ENCODE measurements around the gene WDR18.

The WDR18 gene

GRCh38 chr19:958967-959855, 24.9 kb upstream of the WDR18 start:
- peaks cover 10% of the 10 kb centered on the region; the same call in 1 of the 2 replicates for H3K79me2 ChIP-seq (ENCODE audit: insufficient read depth, low read length)

GRCh38 chr19:960020-960419, 24.1 kb upstream of the WDR18 start:
- Histone ChIP-seq H3K4me1 (ENCODE audit: insufficient read depth, low read length, poor library complexity, severe bottlenecking) (no peaks in the 10 kb centered on the region), H3K9ac (ENCODE audit: low read depth, low read length, poor library complexity, severe bottlenecking) (no peak overlapping the region), H3F3A (ENCODE audit: low read depth) (no peaks in the 10 kb centered on the region), H4K20me1 (ENCODE audit: insufficient read depth, low read length, poor library complexity, severe bottlenecking) (no peaks in the 10 kb centered on the region), H3K79me2 (ENCODE audit: insufficient read depth, low read length) (peaks cover 5% of the 10 kb centered on the region; the same call in 1 of the 2 replicates), H3K4me2 (ENCODE audit: low read depth, low read length, poor library complexity, severe bottlenecking) (no peak overlapping the region), H3K36me3 (ENCODE audit: insufficient read depth, low read length) (peaks cover 24% of the 10 kb centered on the region; the same call in 1 of the 2 replicates), H3K27me3 (ENCODE audit: insufficient read depth, low read length, poor library complexity, severe bottlenecking) (no peaks in the 10 kb centered on the region), H2AFZ (ENCODE audit: low read length) (no peak overlapping the region), H3K4me3 (ENCODE audit: low read length, poor library complexity, severe bottlenecking) (no peak overlapping the region), H3K9me2 (replicated peaks; ENCODE audit: low read depth, low read length) (no peaks in the 10 kb centered on the region), H3K9me3 (ENCODE audit: insufficient read depth, low read depth, low read length) (no peaks in the 10 kb centered on the region)
- TF ChIP-seq CTCF (conservative IDR thresholded peaks at IDR 0.05; ENCODE audit: low read length) = no peak
- TF ChIP-seq EZH2phosphoT487 (IDR thresholded peaks at IDR 0.05; ENCODE audit: borderline replicate concordance) = no peak

More at GRCh38 chr19:958967-959855, 24.9 kb upstream of the WDR18 start:
- H3K4me1 ChIP-seq (ENCODE audit: insufficient read depth, low read length, poor library complexity, severe bottlenecking) = no peaks in the 10 kb centered on the region
- H3K27me3 ChIP-seq (ENCODE audit: insufficient read depth, low read length, poor library complexity, severe bottlenecking) = no peaks in the 10 kb centered on the region
- no peaks in the 10 kb centered on the region for H3K9me3 ChIP-seq (ENCODE audit: insufficient read depth, low read depth, low read length)
- H4K20me1 ChIP-seq (ENCODE audit: insufficient read depth, low read length, poor library complexity, severe bottlenecking) = no peaks in the 10 kb centered on the region
- H3K4me2 ChIP-seq (ENCODE audit: low read depth, low read length, poor library complexity, severe bottlenecking) = no peak overlapping the region
- no peak for TF ChIP-seq EZH2phosphoT487 (IDR thresholded peaks at IDR 0.05; ENCODE audit: borderline replicate concordance)
- no peak for TF ChIP-seq CTCF (conservative IDR thresholded peaks at IDR 0.05; ENCODE audit: low read length)
- no peaks in the 10 kb centered on the region for H3K9me2 ChIP-seq (replicated peaks; ENCODE audit: low read depth, low read length)
- no peak overlapping the region for H3K4me3 ChIP-seq (ENCODE audit: low read length, poor library complexity, severe bottlenecking)
- H3K36me3 ChIP-seq (ENCODE audit: insufficient read depth, low read length) = peaks cover 16% of the 10 kb centered on the region; the same call in 1 of the 2 replicates
- H3K9ac ChIP-seq (ENCODE audit: low read depth, low read length, poor library complexity, severe bottlenecking) = no peak overlapping the region
- H2AFZ ChIP-seq (ENCODE audit: low read length) = no peak overlapping the region
- no peaks in the 10 kb centered on the region for H3F3A ChIP-seq (ENCODE audit: low read depth)

GRCh38 chr19:960601-960938, 23.6 kb upstream of the WDR18 start:
- no peak overlapping the region for H3K4me3 ChIP-seq (ENCODE audit: low read length, poor library complexity, severe bottlenecking)
- H3K79me2 ChIP-seq (ENCODE audit: insufficient read depth, low read length) = no peaks in the 10 kb centered on the region
- H3K4me2 ChIP-seq (ENCODE audit: low read depth, low read length, poor library complexity, severe bottlenecking) = no peak overlapping the region

More at GRCh38 chr19:960601-960938, 23.6 kb upstream of the WDR18 start:
- TF ChIP-seq CTCF (conservative IDR thresholded peaks at IDR 0.05; ENCODE audit: low read length) (no peak), EZH2phosphoT487 (IDR thresholded peaks at IDR 0.05; ENCODE audit: borderline replicate concordance) (no peak)
- Histone ChIP-seq H2AFZ (ENCODE audit: low read length) (no peak overlapping the region), H3K9me2 (replicated peaks; ENCODE audit: low read depth, low read length) (no peaks in the 10 kb centered on the region), H3F3A (ENCODE audit: low read depth) (no peaks in the 10 kb centered on the region), H4K20me1 (ENCODE audit: insufficient read depth, low read length, poor library complexity, severe bottlenecking) (no peaks in the 10 kb centered on the region), H3K36me3 (ENCODE audit: insufficient read depth, low read length) (peaks cover 29% of the 10 kb centered on the region; the same call in 1 of the 2 replicates), H3K4me1 (ENCODE audit: insufficient read depth, low read length, poor library complexity, severe bottlenecking) (no peaks in the 10 kb centered on the region), H3K9me3 (ENCODE audit: insufficient read depth, low read depth, low read length) (no peaks in the 10 kb centered on the region), H3K27me3 (ENCODE audit: insufficient read depth, low read length, poor library complexity, severe bottlenecking) (no peaks in the 10 kb centered on the region), H3K9ac (ENCODE audit: low read depth, low read length, poor library complexity, severe bottlenecking) (no peak overlapping the region)

Data from Loucy (cell line).